Transverse colon (tissue), 4 donors: ENCODE measurements around the gene CCDC86. TPM values are rescaled to one million over a fixed set of nuclear protein-coding genes. Genes with fewer than 3 reads are reported as not detected.
A peak's percentile ranks its signal among the peaks of the same experiment; 100 is the strongest.

Experiments
- DNase-seq: peaks from one replicate; pipeline ENCODE4 v3.0.0-alpha.2; 2019
- H3K27ac ChIP-seq, 4 donors: fragments of 200-600 bp; sonication (generic); 2 replicates each; pipeline ENCODE4 v1.5.1; 2016 to 2018; ENCODE audit warnings: inconsistent platforms in 4 of 4
- H3K27me3 ChIP-seq: fragments of 200-600 bp; sonication (generic); 2 replicates; pipeline ENCODE4 v1.5.1; 2017; ENCODE audit warnings: inconsistent platforms
- H3K36me3 ChIP-seq, 4 donors: fragments of 200-600 bp; sonication (generic); 2 replicates each; pipeline ENCODE4 v1.5.1; 2017 to 2019; ENCODE audit warnings: inconsistent platforms in 4 of 4
- H3K4me1 ChIP-seq, 4 donors: fragments of 200-600 bp; sonication (generic); 2 replicates each; pipeline ENCODE4 v1.5.1; 2017 to 2020; ENCODE audit warnings: inconsistent platforms in 4 of 4
- H3K4me3 ChIP-seq, 4 donors: fragments of 200-600 bp; sonication (generic); 1 replicate in 1 of 4; 2 replicates in 3 of 4; pipeline versions ENCODE4 v1.5.1 to v1.6.1; 2017 to 2019; ENCODE audit warnings: inconsistent platforms in 4 of 4
- H3K9me3 ChIP-seq, 2 donors: fragments of 200-600 bp; sonication (generic); 2 replicates each; pipeline ENCODE4 v1.5.1; 2017 to 2019; ENCODE audit warnings: inconsistent platforms in 2 of 2
- CTCF ChIP-seq, 5 experiments: fragments of 200-600 bp in 3 of 5; fragments of 450-650 bp in 2 of 5; sonication (generic) in 3 of 5; IDR thresholded peaks; 1 replicate in 2 of 5; 2 replicates in 3 of 5; pipeline ENCODE4 v1.5.1; 2016 to 2017; ENCODE audit warnings: antibody characterized with exemption in 5 of 5, inconsistent platforms in 3 of 5, mild to moderate bottlenecking in 2 of 5, moderate library complexity in 1 of 5
- EP300 ChIP-seq: sonication (generic); formaldehyde crosslinking; IDR thresholded peaks from one replicate; pipeline ENCODE4 v1.6.1; 2017; ENCODE audit warnings: antibody characterized with exemption, low read depth
- POLR2A ChIP-seq: fragments of 450-650 bp; IDR thresholded peaks from one replicate; pipeline ENCODE4 v1.6.1; 2016; ENCODE audit warnings: antibody characterized with exemption, mild to moderate bottlenecking, moderate library complexity
- POLR2AphosphoS5 ChIP-seq, 3 donors: sonication (generic); formaldehyde crosslinking; IDR thresholded peaks; one replicate each; pipeline ENCODE4 v1.6.1; 2016; ENCODE audit warnings: antibody characterized with exemption in 3 of 3
- WGBS, 2 donors: methylation state at CpG; one replicate each; pipeline ENCODE4 v1.1.5; 2018; ENCODE audit warnings: low coverage in 1 of 2; 5-methylcytosine and 5-hydroxymethylcytosine counted together
- in situ Hi-C, 4 donors: fragments of 200-750 bp; cut with MboI; loops; one replicate each; pipeline versions ENCODE4 v1.15.0 to v1.15.1; 2017; ENCODE audit warnings: low sequenced_read_pairs in 3 of 4, low pct_ligation_motif_present in 1 of 4, low pct_unique_long_range_greater_than_20kb in 1 of 4
- intact Hi-C: fragments of 100-400 bp; cut with DNase I; formaldehyde crosslinking; loops from one replicate; pipeline ENCODE4 v1.15.1; 2023; ENCODE audit warnings: low total_unique reads
- total RNA-seq, 4 donors: library from RNA; depleted of rRNA; stranded (reverse); fragments of >200 nt; gene quantifications; one replicate each; pipeline ENCODE4 v1.1.0, GENCODE V29; 2016

The CCDC86 gene
- total RNA-seq, 4 donors from 2014 or later: 1.9 to 9.1 (median 5.5) TPM

- no peaks in the 10 kb centered on the region for H3K9me3 ChIP-seq
- TF ChIP-seq CTCF (IDR thresholded peaks at IDR 0.05) (no peak), EP300 (no peak), POLR2A (no peak), POLR2AphosphoS5 (IDR thresholded peaks at IDR 0.05) (no peak)
- in situ Hi-C loops: loop anchor here (5.0 to 25.0 kb wide), 5 partner anchors 64 to 507 kb away; partner anchors contain the start of genes DDB1 (in 1 of the 4) and TKFC (in 1 of the 4)
- peaks cover 3% of the 10 kb centered on the region for H3K27me3 ChIP-seq
- no peaks in the 10 kb centered on the region for H3K36me3 ChIP-seq
- whole genome bisulfite sequencing, 2 donors: 0 to 30% methylated on average over 1 to 10 of the region's 10 CpGs
- DNase-seq: no peak
- H3K27ac ChIP-seq: no peak overlapping the region
- H3K4me3 ChIP-seq: no peak overlapping the region
- intact Hi-C loops: loop anchor here (5.0 kb wide), 3 partner anchors 67 to 1073 kb away; partner anchors contain the start of gene STX3
- H3K4me1 ChIP-seq: peaks cover 0 to 11% (median 6%) of the 10 kb centered on the region in 4 donors
Measured at GRCh38 chr11:60830478-60831142, 11.3 kb upstream of the CCDC86 start.

GRCh38 chr11:60831143-60831500 is 10.8 kb upstream of the CCDC86 start:
- peaks cover 3% of the 10 kb centered on the region for H3K27me3 ChIP-seq
- TF ChIP-seq CTCF (IDR thresholded peaks at IDR 0.05): peak; percentile 89 to 97 (median 92)
- no peak for TF ChIP-seq POLR2A
- peaks cover 0 to 11% (median 6%) of the 10 kb centered on the region in 4 donors for H3K4me1 ChIP-seq
- 23% methylated on average over 8 of the region's 8 CpGs; no CpG with 5 or more reads in 1 of the 2 donors for WGBS, 2 donors
- no peak overlapping the region for H3K4me3 ChIP-seq
- H3K27ac ChIP-seq: no peak overlapping the region
- intact Hi-C loops: loop anchor here (5.0 kb wide), 3 partner anchors 66 to 1074 kb away; partner anchors contain the start of gene STX3
- in situ Hi-C loops: loop anchor here (5.0 to 25.0 kb wide), 5 partner anchors 64 to 506 kb away; partner anchors contain the start of genes DDB1 (in 1 of the 4) and TKFC (in 1 of the 4)
- DNase-seq: peak; percentile 86
- no peaks in the 10 kb centered on the region for H3K9me3 ChIP-seq
- no peaks in the 10 kb centered on the region for H3K36me3 ChIP-seq

- H3K36me3 ChIP-seq: no peaks in the 10 kb centered on the region
- H3K27me3 ChIP-seq: peaks cover 3% of the 10 kb centered on the region
- no peak for DNase-seq
- H3K4me1 ChIP-seq: peaks cover 0 to 11% (median 6%) of the 10 kb centered on the region in 4 donors
- 20 to 58% methylated on average over 1 to 7 of the region's 7 CpGs for WGBS, 2 donors
- intact Hi-C loops (loop anchor here (5.0 kb wide), 3 partner anchors 66 to 1074 kb away; partner anchors contain the start of gene STX3), in situ Hi-C loops (loop anchor here (5.0 to 25.0 kb wide), 5 partner anchors 63 to 506 kb away; partner anchors contain the start of genes DDB1 (in 1 of the 4) and TKFC (in 1 of the 4))
- H3K4me3 ChIP-seq: no peak overlapping the region
- no peak overlapping the region for H3K27ac ChIP-seq
- TF ChIP-seq EP300: no peak
- TF ChIP-seq CTCF (IDR thresholded peaks at IDR 0.05): no peak
- no peak for TF ChIP-seq POLR2AphosphoS5 (IDR thresholded peaks at IDR 0.05)
- TF ChIP-seq POLR2A: no peak
- H3K9me3 ChIP-seq: no peaks in the 10 kb centered on the region
Measured at GRCh38 chr11:60831501-60832079, 10.3 kb upstream of the CCDC86 start.
